IPS-NIHi7 (cell line): Measurements from ENCODE around the gene KDM2A.
A peak's percentile ranks its signal among the peaks of the same experiment; 100 is the strongest.
"Not testable (repeated sequence)": the region's sequence is repeated elsewhere in the genome, so short reads cannot be mapped to it uniquely, and the experiment has no call there.

ENCODE experiments used
- DNase-seq: peaks from one replicate; pipeline ENCODE4 v3.0.0; 2012; ENCODE audit warnings: mixed read lengths; ENCODE audit errors: extremely low spot score

Gene KDM2A

GRCh38 chr11:67117672-67118180 is 1.3 kb upstream of the KDM2A start:
- peak; percentile 44 for DNase-seq

DNA sequence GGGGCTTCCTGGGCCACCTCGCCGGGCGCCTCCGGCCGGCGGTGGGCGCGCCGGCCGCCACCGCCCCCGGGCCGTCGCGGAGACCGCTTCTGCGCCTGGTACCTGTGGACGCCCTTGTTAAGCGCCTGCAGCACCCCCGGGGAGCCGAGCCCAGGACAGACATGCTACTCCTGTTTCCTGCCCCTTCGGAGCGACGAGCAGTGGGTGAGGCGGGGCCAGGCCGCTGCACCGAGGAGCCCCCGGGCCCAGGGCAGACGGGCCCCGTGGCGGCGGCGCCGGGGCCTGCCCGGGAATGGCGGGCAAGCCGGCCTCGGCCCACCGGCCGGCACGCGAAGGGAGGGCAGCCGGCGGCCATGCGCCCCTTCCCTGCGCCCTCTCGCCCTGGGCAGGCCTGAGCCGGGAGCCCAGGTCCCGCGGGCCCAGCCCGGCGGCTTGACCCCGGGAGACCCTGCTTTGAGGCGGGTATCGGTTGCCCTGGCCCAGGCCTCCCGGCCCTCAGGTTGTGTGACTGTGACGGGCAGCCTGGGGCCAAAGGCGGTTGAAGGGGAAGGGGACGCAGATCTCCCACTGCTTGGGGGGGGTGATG is 789 bp upstream of the KDM2A start:
- peak; percentile 58 for DNase-seq

- DNase-seq = peak; percentile 44
Observed at GRCh38 chr11:67119585-67120391, 725 bp downstream of the KDM2A start.

DNA sequence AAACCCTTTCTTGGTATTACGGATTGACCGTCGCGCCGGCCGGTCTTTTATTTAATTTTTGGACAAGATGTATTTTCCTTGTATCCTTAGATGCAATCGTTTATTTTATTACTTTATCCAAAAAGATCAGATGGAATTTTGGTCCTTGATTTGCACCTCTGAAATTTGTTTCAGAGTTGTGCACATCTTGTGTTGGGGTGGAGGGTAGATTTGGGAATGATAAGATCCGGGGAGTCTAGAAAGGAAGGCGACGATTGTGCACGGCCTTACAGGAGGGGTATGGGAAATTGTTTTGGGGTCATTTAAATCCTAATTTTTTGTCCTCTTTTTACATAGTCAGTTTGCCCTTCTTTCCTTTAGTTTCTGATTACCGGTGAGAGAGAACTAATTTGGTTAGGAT is 1.4 kb downstream of the KDM2A start:
- DNase-seq = no peak

DNA sequence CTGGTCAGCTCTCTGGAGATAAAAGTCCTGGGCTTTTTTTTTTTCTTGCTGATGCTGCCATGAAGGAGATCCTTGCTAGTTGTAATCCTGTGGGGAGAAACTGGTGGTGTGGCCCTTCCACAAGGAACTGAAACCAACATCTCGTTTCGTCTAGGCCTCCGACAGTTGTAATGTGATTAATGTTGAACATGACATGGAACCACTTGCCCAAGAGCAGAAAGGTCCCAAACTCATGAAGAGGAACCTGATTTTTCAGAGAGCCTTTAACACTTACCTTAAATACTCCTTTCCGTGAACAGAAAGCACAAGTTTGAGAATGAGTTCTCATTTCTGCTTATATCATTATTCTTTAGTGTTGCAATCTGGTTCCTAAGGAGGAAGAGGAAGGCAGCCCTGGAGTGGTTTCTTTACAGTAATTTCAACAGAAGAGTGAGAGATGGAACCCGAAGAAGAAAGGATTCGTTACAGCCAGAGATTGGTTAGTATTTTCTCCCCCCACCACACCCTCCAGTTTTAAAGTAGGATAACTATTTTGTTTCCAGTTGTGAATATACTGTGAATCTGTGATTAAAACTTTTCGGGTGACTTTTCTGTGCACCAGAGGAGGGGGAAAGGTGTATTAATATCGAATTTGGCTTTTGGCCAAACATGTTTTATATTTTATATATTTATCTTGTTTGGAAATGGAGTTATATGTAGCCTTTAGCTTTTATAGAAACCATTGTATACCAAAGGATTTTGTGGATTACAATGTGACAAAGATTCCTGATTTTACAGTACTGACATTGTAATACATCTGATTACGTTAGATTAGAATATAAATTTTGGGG is 2.0 kb downstream of the KDM2A start:
- no peak for DNase-seq

GRCh38 chr11:67123801-67124200 is 4.7 kb downstream of the KDM2A start:
- not testable (repeated sequence) for DNase-seq

GRCh38 chr11:67126243-67126642 is 7.2 kb downstream of the KDM2A start:
- DNase-seq = not testable (repeated sequence)

DNA sequence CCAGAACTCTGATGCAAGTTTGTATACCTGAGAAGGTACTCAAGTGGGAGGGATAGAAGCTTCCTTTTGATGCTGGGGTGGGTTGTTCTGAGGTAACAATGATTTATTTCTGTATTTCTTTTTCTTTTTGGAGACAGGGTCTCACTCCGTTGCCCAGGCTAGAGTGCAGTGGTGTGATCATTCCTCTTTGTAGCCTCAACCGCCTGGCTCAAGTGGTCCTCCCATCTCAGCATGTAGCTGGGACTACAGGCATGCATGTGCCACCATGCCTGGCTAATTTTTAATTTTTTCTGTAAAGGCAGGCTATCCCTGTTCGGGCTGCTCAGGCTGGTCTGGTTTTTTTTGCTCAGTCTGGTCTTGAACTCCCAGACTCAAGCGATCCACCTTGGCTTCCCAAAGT is 7.9 kb downstream of the KDM2A start:
- DNase-seq = no peak

GRCh38 chr11:67130861-67131260 is 11.8 kb downstream of the KDM2A start:
- DNase-seq = not testable (repeated sequence)

DNA sequence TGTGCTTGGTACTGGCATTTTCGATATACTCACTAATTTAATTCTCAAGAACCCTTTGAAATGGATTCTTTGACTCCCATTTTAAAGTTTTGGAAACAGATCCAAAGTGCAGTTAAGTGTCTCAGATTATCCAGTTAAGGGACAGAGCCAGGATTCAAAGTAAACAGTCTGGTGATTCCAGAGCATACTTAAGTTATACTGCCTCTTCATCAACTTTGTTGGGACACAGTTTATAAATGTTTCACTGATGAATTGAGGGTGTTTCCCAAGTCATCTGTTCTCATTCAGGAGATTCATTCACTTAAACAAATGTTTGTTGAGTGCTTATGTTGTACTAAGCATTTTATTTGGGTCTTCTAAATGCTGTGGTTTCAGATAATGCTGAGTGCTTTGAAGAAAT is 17.1 kb downstream of the KDM2A start:
- no peak for DNase-seq

DNA sequence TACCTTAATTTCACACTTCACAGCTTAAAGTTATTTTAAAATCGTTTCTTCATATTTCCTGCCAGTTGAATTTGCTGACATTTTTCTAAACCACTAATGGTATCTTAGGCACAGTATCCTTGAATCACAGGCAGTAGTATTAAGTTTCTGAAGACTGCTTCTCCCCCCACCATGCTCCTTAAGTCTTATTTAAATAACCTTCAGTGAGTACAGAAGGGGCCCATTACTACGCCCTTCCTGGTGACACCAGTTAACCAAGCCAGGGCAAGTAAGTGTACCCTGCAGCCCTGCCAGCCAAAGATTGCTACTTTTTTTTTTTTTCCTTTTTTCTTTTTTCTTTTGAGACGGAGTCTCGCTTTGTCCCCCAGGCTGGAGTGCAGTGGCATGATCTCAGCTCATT is 19.9 kb downstream of the KDM2A start:
- no peak for DNase-seq

DNA sequence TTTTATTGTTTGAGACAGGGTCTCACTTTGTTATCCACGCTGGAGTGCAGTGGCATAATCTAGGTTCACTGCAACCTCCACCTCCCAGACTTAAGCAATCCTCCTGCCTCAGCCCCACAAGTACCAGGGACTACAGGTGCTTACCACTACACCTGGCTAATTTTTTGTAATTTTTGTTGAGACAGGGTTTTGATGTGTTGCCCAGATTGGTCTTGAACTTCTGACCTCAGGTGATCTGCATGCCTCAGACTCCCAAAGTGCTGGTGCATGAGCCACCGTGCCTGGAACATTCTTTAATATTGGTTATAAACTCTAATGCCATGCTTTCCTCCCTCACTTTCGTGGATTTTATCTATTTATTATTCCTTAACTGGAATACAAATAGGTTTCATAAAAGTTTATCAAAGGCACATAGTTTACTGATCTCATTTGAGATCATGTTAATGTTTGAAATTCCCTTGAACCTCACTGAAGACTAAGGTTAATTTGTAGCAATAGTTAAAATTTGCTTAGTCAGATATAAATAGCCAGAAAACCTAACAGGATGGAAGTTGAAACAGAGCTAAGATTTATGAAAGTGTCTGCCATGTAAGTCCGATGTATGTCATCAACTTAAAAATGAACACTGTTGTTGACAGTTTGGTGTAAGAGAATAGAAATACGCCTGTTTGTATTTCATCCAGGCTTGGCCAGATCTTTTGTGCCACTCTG is 27.6 kb downstream of the KDM2A start:
- DNase-seq = no peak

- no peak for DNase-seq
Observed at GRCh38 chr11:67153971-67154370, 34.9 kb downstream of the KDM2A start.

- DNase-seq = no peak
Observed at GRCh38 chr11:67154726-67155125, 35.7 kb downstream of the KDM2A start.

DNA sequence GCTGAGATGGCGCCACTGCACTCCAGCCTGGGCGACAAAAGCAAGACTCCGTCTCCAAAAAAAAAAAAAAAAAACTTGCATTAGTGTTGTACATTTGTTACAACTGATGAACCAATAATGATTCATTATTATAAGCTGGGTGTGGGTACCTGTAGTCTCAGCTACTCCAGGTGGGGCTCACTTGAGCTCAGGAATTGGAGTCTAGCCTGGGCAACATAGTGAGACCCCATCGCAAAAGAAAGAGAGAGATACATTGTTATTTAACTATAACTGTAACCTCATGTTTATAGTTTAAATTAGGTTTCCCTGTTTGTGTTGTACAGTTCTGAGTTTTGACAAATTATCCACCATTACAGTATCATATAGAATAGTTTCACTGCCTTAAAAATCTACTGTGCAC is 38.6 kb downstream of the KDM2A start:
- DNase-seq = no peak

DNA sequence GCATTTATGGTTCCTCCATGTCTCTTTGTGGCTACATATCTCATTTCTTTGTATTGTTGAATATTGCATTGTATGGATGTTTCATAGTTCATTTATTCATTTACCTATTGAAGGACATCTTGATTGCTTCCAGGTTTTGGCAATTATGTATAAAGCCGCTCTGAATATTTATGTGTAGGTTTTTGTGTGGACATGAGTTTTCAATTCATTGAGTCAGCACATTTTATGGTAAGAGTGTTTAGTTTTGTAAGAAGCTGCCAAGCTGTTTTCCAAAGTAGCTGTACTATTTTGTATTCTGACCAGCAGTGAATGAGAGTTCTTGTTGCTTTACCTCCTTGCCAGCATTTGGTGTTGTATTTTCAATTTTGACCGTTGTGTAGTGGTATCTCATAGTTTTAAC is 39.2 kb downstream of the KDM2A start:
- no peak for DNase-seq

DNA sequence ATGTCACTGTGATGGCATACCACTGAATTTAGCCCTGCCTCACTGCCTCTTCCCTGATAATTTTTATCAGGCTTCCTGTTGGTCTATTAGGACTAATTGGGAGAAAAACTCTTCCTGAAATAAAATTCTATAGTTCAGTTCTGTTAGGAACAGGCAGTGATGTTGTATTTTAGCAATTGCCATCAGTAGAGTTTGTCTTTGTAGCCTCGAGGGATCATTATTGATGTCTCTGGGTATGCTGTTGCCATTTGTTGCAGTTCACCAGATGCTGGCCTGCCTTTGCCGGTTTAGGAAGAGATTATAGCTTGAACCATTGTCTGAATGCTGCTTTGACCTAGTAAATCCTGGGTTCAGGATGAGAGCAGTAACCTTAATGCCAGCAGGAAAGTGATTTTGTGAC is 41.0 kb downstream of the KDM2A start:
- no peak for DNase-seq

GRCh38 chr11:67160872-67161783 is 42.1 kb downstream of the KDM2A start:
- DNase-seq = no peak

GRCh38 chr11:67163006-67163405 is 43.9 kb downstream of the KDM2A start:
- no peak for DNase-seq

- DNase-seq = no peak
Observed at GRCh38 chr11:67165623-67166022, 46.6 kb downstream of the KDM2A start.

GRCh38 chr11:67167091-67167490 is 48.0 kb downstream of the KDM2A start:
- no peak for DNase-seq
